Measurements from ENCODE around the gene RBP2. TPM values are rescaled to one million over a fixed set of nuclear protein-coding genes. Genes with fewer than 3 reads are reported as not detected.

RBP2 gene
- total and polyA plus RNA-seq, 4 experiments from 2014 or later, result not detected

DNA sequence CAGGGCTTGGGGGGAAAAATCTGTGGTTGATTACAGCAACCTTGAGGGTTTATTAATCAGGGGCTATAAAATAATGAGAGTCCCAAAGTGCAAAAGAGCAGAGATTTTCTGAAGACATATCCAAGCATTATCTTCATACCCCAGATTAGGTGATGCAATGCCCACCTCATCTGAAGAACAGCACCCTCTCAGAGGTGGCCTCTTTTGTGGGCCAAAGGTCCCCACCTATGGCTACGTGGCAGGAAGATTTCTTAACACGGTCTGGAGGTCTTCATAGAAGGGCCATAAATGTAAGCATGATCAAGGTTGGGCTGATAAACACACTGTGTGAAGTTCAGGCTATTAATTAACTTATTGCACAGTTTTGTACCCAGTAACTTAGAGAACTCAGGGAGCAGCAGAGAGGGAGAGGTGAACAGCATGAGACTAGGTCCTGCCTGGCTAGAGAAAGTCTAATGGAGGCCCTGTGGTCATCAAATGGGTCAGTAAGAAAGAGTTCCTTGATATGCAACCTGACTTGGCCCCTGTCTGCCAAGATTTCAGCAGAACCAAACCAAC, 29.6 kb upstream of the RBP2 start:
- H3K9me3 ChIP-seq (ENCODE audit: control insufficient read depth in 1 of 2, low read length in 2 of 2), result no peaks in the 10 kb centered on the region
- no peaks in the 10 kb centered on the region for H3K36me3 ChIP-seq (ENCODE audit: insufficient read depth, low read length)
- intact Hi-C loops (cut with micrococcal nuclease), result no loop called here
- DNase-seq, result no peak
- no peak overlapping the region for H3K4me3 Mint-ChIP-seq
- no peaks in the 10 kb centered on the region for H3K4me1 Mint-ChIP-seq
- peaks cover 0 to 2% of the 10 kb centered on the region in 2 donors for H3K27me3 Mint-ChIP-seq
- no peaks in the 10 kb centered on the region for H3K27me3 ChIP-seq (ENCODE audit: insufficient read depth, low read length)
- no peak overlapping the region for H3K27ac Mint-ChIP-seq
- ChIA-PET CTCF (ENCODE audit: partially characterized antibody) (no interaction called here), POLR2A (ENCODE audit: partially characterized antibody) (no interaction called here)
- no peaks in the 10 kb centered on the region for H3K9me3 Mint-ChIP-seq
- no peak overlapping the region for H3K4me3 ChIP-seq (ENCODE audit: low read length in 2 of 2)
- no peaks in the 10 kb centered on the region for H3K36me3 Mint-ChIP-seq
- no peaks in the 10 kb centered on the region for H3K4me1 ChIP-seq (ENCODE audit: insufficient read depth, low read length)
- no peak overlapping the region for H3K27ac ChIP-seq (ENCODE audit: low read depth, low read length)

DNA sequence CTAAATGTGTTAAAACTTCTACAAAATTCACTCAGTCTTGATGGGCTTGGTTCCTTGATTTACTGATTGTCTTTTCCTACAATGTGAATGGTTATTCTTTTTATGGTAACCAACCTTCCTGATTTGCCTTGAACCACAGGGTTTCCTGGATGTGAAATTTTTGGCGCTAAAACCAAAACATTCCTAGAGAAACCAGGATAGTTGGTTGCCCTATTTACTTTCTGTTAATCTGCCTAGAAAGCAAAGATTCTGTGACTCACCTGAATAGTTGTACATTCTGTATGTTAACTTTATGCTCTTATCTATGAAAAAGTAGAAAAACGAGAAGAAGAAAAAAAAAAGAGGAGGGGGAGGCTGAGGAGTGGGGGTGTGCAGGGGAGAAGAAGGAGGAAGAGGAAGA, 23.2 kb upstream of the RBP2 start:
- CTCF ChIA-PET (ENCODE audit: partially characterized antibody), result no interaction called here
- Mint-ChIP-seq H3K27me3 (peaks cover 0 to 2% of the 10 kb centered on the region in 2 donors), H3K27ac (peak overlapping the region in 1 of 7 donors; percentile 24), H3K36me3 (peaks cover 0 to 4% of the 10 kb centered on the region in 2 donors), H3K4me3 (no peak overlapping the region), H3K9me3 (peaks cover 0 to 23% (median 14%) of the 10 kb centered on the region in 8 donors), H3K4me1 (no peaks in the 10 kb centered on the region)
- intact Hi-C loops (cut with micrococcal nuclease), result no loop called here
- H3K9me3 ChIP-seq (ENCODE audit: control insufficient read depth in 1 of 2, low read length in 2 of 2), result no peaks in the 10 kb centered on the region
- DNase-seq, result no peak
- H3K27me3 ChIP-seq (ENCODE audit: insufficient read depth, low read length), result no peaks in the 10 kb centered on the region
- H3K27ac ChIP-seq (ENCODE audit: low read depth, low read length), result no peak overlapping the region
- POLR2A ChIA-PET (ENCODE audit: partially characterized antibody), result no interaction called here
- no peak overlapping the region for H3K4me3 ChIP-seq (ENCODE audit: low read length in 2 of 2)
- no peaks in the 10 kb centered on the region for H3K36me3 ChIP-seq (ENCODE audit: insufficient read depth, low read length)
- H3K4me1 ChIP-seq (ENCODE audit: insufficient read depth, low read length), result no peaks in the 10 kb centered on the region

GRCh38 chr3:139493826-139494385, 17.6 kb upstream of the RBP2 start:
- Mint-ChIP-seq H3K36me3 (peaks cover 2 to 21% of the 10 kb centered on the region in 2 donors), H3K4me1 (no peaks in the 10 kb centered on the region), H3K9me3 (peaks cover 0 to 45% (median 23%) of the 10 kb centered on the region in 8 donors), H3K4me3 (no peak overlapping the region), H3K27ac (no peak overlapping the region), H3K27me3 (peaks cover 2 to 4% of the 10 kb centered on the region in 2 donors)
- DNase-seq, result no peak
- H3K4me1 ChIP-seq (ENCODE audit: insufficient read depth, low read length), result no peaks in the 10 kb centered on the region
- no peaks in the 10 kb centered on the region for H3K27me3 ChIP-seq (ENCODE audit: insufficient read depth, low read length)
- ChIA-PET POLR2A (ENCODE audit: partially characterized antibody) (no interaction called here), CTCF (ENCODE audit: partially characterized antibody) (no interaction called here)
- intact Hi-C loops (cut with micrococcal nuclease), result no loop called here
- H3K9me3 ChIP-seq (ENCODE audit: control insufficient read depth in 1 of 2, low read length in 2 of 2), result no peaks in the 10 kb centered on the region
- H3K4me3 ChIP-seq (ENCODE audit: low read length in 2 of 2), result no peak overlapping the region
- no peaks in the 10 kb centered on the region for H3K36me3 ChIP-seq (ENCODE audit: insufficient read depth, low read length)
- no peak overlapping the region for H3K27ac ChIP-seq (ENCODE audit: low read depth, low read length)

- Mint-ChIP-seq H3K27ac (no peak overlapping the region), H3K4me1 (no peaks in the 10 kb centered on the region), H3K27me3 (peaks cover 2 to 6% of the 10 kb centered on the region in 2 donors), H3K9me3 (peaks cover 4 to 57% (median 35%) of the 10 kb centered on the region in 8 donors), H3K4me3 (no peak overlapping the region), H3K36me3 (peaks cover 2 to 21% of the 10 kb centered on the region in 2 donors)
- Histone ChIP-seq H3K4me3 (ENCODE audit: low read length in 2 of 2) (no peak overlapping the region), H3K27ac (ENCODE audit: low read depth, low read length) (no peak overlapping the region), H3K9me3 (ENCODE audit: control insufficient read depth in 1 of 2, low read length in 2 of 2) (no peaks in the 10 kb centered on the region), H3K4me1 (ENCODE audit: insufficient read depth, low read length) (no peaks in the 10 kb centered on the region), H3K36me3 (ENCODE audit: insufficient read depth, low read length) (no peaks in the 10 kb centered on the region), H3K27me3 (ENCODE audit: insufficient read depth, low read length) (no peaks in the 10 kb centered on the region)
- intact Hi-C loops (cut with micrococcal nuclease), result no loop called here
- CTCF ChIA-PET (ENCODE audit: partially characterized antibody), result no interaction called here
- POLR2A ChIA-PET (ENCODE audit: partially characterized antibody), result no interaction called here
- no peak for DNase-seq
Observed at GRCh38 chr3:139491966-139492365, 15.7 kb upstream of the RBP2 start.

DNA sequence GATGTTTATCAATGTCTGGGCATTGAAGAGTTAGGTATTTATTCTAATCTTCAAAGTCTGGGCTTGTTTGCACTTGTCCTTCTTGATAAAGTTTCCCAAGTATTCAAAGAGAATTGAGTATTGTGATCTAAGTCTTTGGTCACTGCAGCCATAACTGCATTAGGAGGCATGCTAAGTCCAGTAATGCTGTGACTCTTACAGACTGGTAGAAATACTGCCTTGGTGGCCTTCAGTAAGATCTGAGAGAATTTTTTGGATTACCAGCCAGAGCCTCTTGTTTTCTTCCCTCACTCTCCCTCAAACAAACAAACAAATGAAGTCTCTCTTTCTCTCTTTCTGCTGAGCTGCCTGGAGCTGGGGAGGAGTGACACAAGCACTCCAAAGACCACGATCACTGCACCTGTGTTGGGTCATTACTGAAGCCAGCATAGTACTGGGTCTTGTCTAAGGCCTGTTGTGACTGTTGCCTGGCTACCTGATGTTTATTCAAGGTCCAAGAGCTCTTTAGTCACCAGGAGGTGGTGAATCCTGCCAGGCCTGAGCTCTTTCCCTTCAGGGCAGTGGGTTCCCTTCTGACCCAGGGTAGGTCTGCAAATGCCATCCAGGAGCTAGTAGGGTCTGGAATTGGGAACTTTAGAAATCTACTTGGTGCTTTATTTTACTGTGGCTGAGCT, 14.8 kb upstream of the RBP2 start:
- no peaks in the 10 kb centered on the region for H3K4me1 Mint-ChIP-seq
- H3K36me3 ChIP-seq (ENCODE audit: insufficient read depth, low read length), result no peaks in the 10 kb centered on the region
- CTCF ChIA-PET (ENCODE audit: partially characterized antibody), result no interaction called here
- H3K27me3 Mint-ChIP-seq, result peaks cover 2 to 6% of the 10 kb centered on the region in 2 donors
- intact Hi-C loops (cut with micrococcal nuclease), result no loop called here
- POLR2A ChIA-PET (ENCODE audit: partially characterized antibody), result no interaction called here
- no peak overlapping the region for H3K27ac Mint-ChIP-seq
- no peak for DNase-seq
- H3K36me3 Mint-ChIP-seq, result peaks cover 2 to 21% of the 10 kb centered on the region in 2 donors
- no peaks in the 10 kb centered on the region for H3K4me1 ChIP-seq (ENCODE audit: insufficient read depth, low read length)
- H3K27me3 ChIP-seq (ENCODE audit: insufficient read depth, low read length), result no peaks in the 10 kb centered on the region
- H3K9me3 ChIP-seq (ENCODE audit: control insufficient read depth in 1 of 2, low read length in 2 of 2), result no peaks in the 10 kb centered on the region
- no peak overlapping the region for H3K27ac ChIP-seq (ENCODE audit: low read depth, low read length)
- H3K4me3 ChIP-seq (ENCODE audit: low read length in 2 of 2), result no peak overlapping the region
- H3K4me3 Mint-ChIP-seq, result no peak overlapping the region
- H3K9me3 Mint-ChIP-seq, result peaks cover 4 to 51% (median 29%) of the 10 kb centered on the region in 8 donors

DNA sequence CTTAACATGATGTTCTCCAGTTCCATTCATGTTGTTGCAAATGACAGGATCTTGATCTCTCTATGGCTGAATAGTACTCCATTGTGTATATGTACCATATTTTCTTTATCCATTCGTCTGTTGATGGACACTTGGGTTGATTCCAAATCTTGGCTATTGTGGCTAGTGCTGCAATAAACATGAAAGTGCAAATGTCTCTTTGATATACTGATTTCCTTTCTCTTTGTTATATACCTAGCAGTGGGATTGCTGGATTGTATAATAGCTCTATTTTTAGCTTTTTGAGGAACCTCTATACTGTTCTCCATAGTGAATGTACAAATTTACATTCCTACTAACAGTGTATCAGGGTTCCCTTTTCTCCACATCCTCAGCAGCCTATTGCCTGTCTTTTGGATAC, 5.9 kb upstream of the RBP2 start:
- no peaks in the 10 kb centered on the region for H3K36me3 Mint-ChIP-seq
- Histone ChIP-seq H3K27ac (ENCODE audit: low read depth, low read length) (no peak overlapping the region), H3K4me3 (ENCODE audit: low read length in 2 of 2) (no peak overlapping the region), H3K27me3 (ENCODE audit: insufficient read depth, low read length) (no peaks in the 10 kb centered on the region), H3K4me1 (ENCODE audit: insufficient read depth, low read length) (no peaks in the 10 kb centered on the region), H3K36me3 (ENCODE audit: insufficient read depth, low read length) (no peaks in the 10 kb centered on the region), H3K9me3 (ENCODE audit: control insufficient read depth in 1 of 2, low read length in 2 of 2) (no peaks in the 10 kb centered on the region)
- peaks cover 0 to 2% (median 0%) of the 10 kb centered on the region in 8 donors for H3K9me3 Mint-ChIP-seq
- intact Hi-C loops (cut with micrococcal nuclease), result no loop called here
- CTCF ChIA-PET (ENCODE audit: partially characterized antibody), result no interaction called here
- no peak for DNase-seq
- no peak overlapping the region for H3K4me3 Mint-ChIP-seq
- no peak overlapping the region for H3K27ac Mint-ChIP-seq
- POLR2A ChIA-PET (ENCODE audit: partially characterized antibody), result no interaction called here
- no peaks in the 10 kb centered on the region for H3K4me1 Mint-ChIP-seq
- peaks cover 0 to 1% of the 10 kb centered on the region in 2 donors for H3K27me3 Mint-ChIP-seq

DNA sequence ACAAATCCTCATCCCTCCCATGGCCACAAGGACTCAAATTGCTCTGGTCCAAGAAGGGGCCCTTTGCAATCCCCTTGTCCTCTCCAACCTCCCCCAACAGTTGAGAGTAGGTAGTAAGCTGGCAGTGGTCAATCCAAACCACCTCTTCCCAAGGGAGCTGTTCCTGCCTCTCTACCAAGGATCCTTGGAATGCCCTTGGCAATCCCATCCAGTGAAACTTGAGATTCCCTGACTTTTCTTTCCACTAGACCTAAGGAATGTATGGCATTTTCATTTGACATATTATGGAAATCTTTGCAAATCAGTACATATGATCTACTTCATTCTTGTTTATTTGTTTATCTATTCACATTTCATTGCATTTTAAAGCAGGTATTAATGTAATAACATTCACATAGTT, 4.8 kb upstream of the RBP2 start:
- Histone ChIP-seq H3K4me3 (ENCODE audit: low read length in 2 of 2) (no peak overlapping the region), H3K4me1 (ENCODE audit: insufficient read depth, low read length) (no peaks in the 10 kb centered on the region), H3K9me3 (ENCODE audit: control insufficient read depth in 1 of 2, low read length in 2 of 2) (no peaks in the 10 kb centered on the region), H3K27ac (ENCODE audit: low read depth, low read length) (no peak overlapping the region), H3K27me3 (ENCODE audit: insufficient read depth, low read length) (no peaks in the 10 kb centered on the region), H3K36me3 (ENCODE audit: insufficient read depth, low read length) (no peaks in the 10 kb centered on the region)
- ChIA-PET POLR2A (ENCODE audit: partially characterized antibody) (no interaction called here), CTCF (ENCODE audit: partially characterized antibody) (no interaction called here)
- Mint-ChIP-seq H3K9me3 (peaks cover 0 to 2% (median 0%) of the 10 kb centered on the region in 8 donors), H3K4me3 (no peak overlapping the region), H3K27ac (no peak overlapping the region), H3K27me3 (peaks cover 0 to 1% of the 10 kb centered on the region in 2 donors), H3K4me1 (no peaks in the 10 kb centered on the region), H3K36me3 (no peaks in the 10 kb centered on the region)
- DNase-seq, result no peak
- intact Hi-C loops (cut with micrococcal nuclease), result no loop called here

Data from CD4-positive, alpha-beta memory T cell (primary cell).